NT2/D1 (cell line): Measurements from ENCODE around the gene CHP2.

ENCODE experiments used
- SUZ12 ChIP-seq: IDR thresholded peaks from 2 replicates; pipeline ENCODE4 v1.6.1; 2011; ENCODE audit not compliant: insufficient read length, insufficient read depth; ENCODE audit errors: extremely low read depth
- YY1 ChIP-seq: IDR thresholded peaks from 2 replicates; pipeline ENCODE4 v1.6.1; 2011; ENCODE audit not compliant: insufficient read length, insufficient read depth

GRCh38 chr16:23729503-23730424 lies 25.1 kb upstream of the CHP2 start:
- no peak for TF ChIP-seq SUZ12
- TF ChIP-seq YY1 = no peak
